ENCODE results near the gene MTRR.

MTRR gene

GRCh38 chr5:7926720-7927119 is 57.8 kb downstream of the MTRR start:
- Histone ChIP-seq H3K36me3 (ENCODE audit: insufficient read depth, low read length) (no peaks in the 10 kb centered on the region), H3K9me2 (replicated peaks; ENCODE audit: low read depth, low read length) (no peaks in the 10 kb centered on the region), H3K4me2 (ENCODE audit: low read depth, low read length, poor library complexity, severe bottlenecking) (no peak overlapping the region), H3K79me2 (ENCODE audit: insufficient read depth, low read length) (no peaks in the 10 kb centered on the region), H2AFZ (ENCODE audit: low read length) (no peak overlapping the region), H4K20me1 (ENCODE audit: insufficient read depth, low read length, poor library complexity, severe bottlenecking) (no peaks in the 10 kb centered on the region), H3K4me1 (ENCODE audit: insufficient read depth, low read length, poor library complexity, severe bottlenecking) (no peaks in the 10 kb centered on the region), H3K9me3 (ENCODE audit: insufficient read depth, low read depth, low read length) (no peaks in the 10 kb centered on the region), H3K9ac (ENCODE audit: low read depth, low read length, poor library complexity, severe bottlenecking) (no peak overlapping the region), H3F3A (ENCODE audit: low read depth) (no peaks in the 10 kb centered on the region), H3K4me3 (ENCODE audit: low read length, poor library complexity, severe bottlenecking) (no peak overlapping the region), H3K27me3 (ENCODE audit: insufficient read depth, low read length, poor library complexity, severe bottlenecking) (no peaks in the 10 kb centered on the region)
- TF ChIP-seq EZH2phosphoT487 (IDR thresholded peaks at IDR 0.05; ENCODE audit: borderline replicate concordance) = no peak
- TF ChIP-seq, protein P1, sequence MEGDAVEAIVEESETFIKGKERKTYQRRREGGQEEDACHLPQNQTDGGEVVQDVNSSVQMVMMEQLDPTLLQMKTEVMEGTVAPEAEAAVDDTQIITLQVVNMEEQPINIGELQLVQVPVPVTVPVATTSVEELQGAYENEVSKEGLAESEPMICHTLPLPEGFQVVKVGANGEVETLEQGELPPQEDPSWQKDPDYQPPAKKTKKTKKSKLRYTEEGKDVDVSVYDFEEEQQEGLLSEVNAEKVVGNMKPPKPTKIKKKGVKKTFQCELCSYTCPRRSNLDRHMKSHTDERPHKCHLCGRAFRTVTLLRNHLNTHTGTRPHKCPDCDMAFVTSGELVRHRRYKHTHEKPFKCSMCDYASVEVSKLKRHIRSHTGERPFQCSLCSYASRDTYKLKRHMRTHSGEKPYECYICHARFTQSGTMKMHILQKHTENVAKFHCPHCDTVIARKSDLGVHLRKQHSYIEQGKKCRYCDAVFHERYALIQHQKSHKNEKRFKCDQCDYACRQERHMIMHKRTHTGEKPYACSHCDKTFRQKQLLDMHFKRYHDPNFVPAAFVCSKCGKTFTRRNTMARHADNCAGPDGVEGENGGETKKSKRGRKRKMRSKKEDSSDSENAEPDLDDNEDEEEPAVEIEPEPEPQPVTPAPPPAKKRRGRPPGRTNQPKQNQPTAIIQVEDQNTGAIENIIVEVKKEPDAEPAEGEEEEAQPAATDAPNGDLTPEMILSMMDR (conservative IDR thresholded peaks at IDR 0.05; ENCODE audit: low read length) = no peak

- no peak overlapping the region for H3K9ac ChIP-seq (ENCODE audit: low read depth, low read length, poor library complexity, severe bottlenecking)
- H4K20me1 ChIP-seq (ENCODE audit: insufficient read depth, low read length, poor library complexity, severe bottlenecking) = no peaks in the 10 kb centered on the region
- H3K4me3 ChIP-seq (ENCODE audit: low read length, poor library complexity, severe bottlenecking) = no peak overlapping the region
- H2AFZ ChIP-seq (ENCODE audit: low read length) = no peak overlapping the region
- no peaks in the 10 kb centered on the region for H3K79me2 ChIP-seq (ENCODE audit: insufficient read depth, low read length)
- no peaks in the 10 kb centered on the region for H3K9me3 ChIP-seq (ENCODE audit: insufficient read depth, low read depth, low read length)
- H3K9me2 ChIP-seq (replicated peaks; ENCODE audit: low read depth, low read length) = no peaks in the 10 kb centered on the region
- TF ChIP-seq, protein P1 (conservative IDR thresholded peaks at IDR 0.05; ENCODE audit: low read length) = peak; percentile 78
- no peak for TF ChIP-seq EZH2phosphoT487 (IDR thresholded peaks at IDR 0.05; ENCODE audit: borderline replicate concordance)
- H3K4me1 ChIP-seq (ENCODE audit: insufficient read depth, low read length, poor library complexity, severe bottlenecking) = no peaks in the 10 kb centered on the region
- H3K4me2 ChIP-seq (ENCODE audit: low read depth, low read length, poor library complexity, severe bottlenecking) = no peak overlapping the region
- no peaks in the 10 kb centered on the region for H3K36me3 ChIP-seq (ENCODE audit: insufficient read depth, low read length)
- H3F3A ChIP-seq (ENCODE audit: low read depth) = no peaks in the 10 kb centered on the region
- no peaks in the 10 kb centered on the region for H3K27me3 ChIP-seq (ENCODE audit: insufficient read depth, low read length, poor library complexity, severe bottlenecking)
These were observed 58.8 kb downstream of the MTRR start for GRCh38 chr5:7927466-7928375.

- Histone ChIP-seq H3K4me2 (ENCODE audit: low read depth, low read length, poor library complexity, severe bottlenecking) (no peak overlapping the region), H3K36me3 (ENCODE audit: insufficient read depth, low read length) (no peaks in the 10 kb centered on the region), H3K79me2 (ENCODE audit: insufficient read depth, low read length) (no peaks in the 10 kb centered on the region)
These were observed 61.1 kb downstream of the MTRR start for GRCh38 chr5:7930011-7930410.

More at GRCh38 chr5:7930011-7930410, 61.1 kb downstream of the MTRR start:
- Histone ChIP-seq H2AFZ (ENCODE audit: low read length) (no peak overlapping the region), H3F3A (ENCODE audit: low read depth) (no peaks in the 10 kb centered on the region), H3K9ac (ENCODE audit: low read depth, low read length, poor library complexity, severe bottlenecking) (no peak overlapping the region), H3K9me3 (ENCODE audit: insufficient read depth, low read depth, low read length) (no peaks in the 10 kb centered on the region), H4K20me1 (ENCODE audit: insufficient read depth, low read length, poor library complexity, severe bottlenecking) (no peaks in the 10 kb centered on the region), H3K4me3 (ENCODE audit: low read length, poor library complexity, severe bottlenecking) (no peak overlapping the region), H3K9me2 (replicated peaks; ENCODE audit: low read depth, low read length) (no peaks in the 10 kb centered on the region), H3K27me3 (ENCODE audit: insufficient read depth, low read length, poor library complexity, severe bottlenecking) (no peaks in the 10 kb centered on the region), H3K4me1 (ENCODE audit: insufficient read depth, low read length, poor library complexity, severe bottlenecking) (no peaks in the 10 kb centered on the region)
- TF ChIP-seq, protein P1 (conservative IDR thresholded peaks at IDR 0.05; ENCODE audit: low read length) = no peak
- TF ChIP-seq EZH2phosphoT487 (IDR thresholded peaks at IDR 0.05; ENCODE audit: borderline replicate concordance) = no peak
